Glutamatergic neuron (in vitro differentiated cells): Measurements from ENCODE around the gene CD99. TPM values are rescaled to one million over a fixed set of nuclear protein-coding genes. Genes with fewer than 3 reads are reported as not detected.

Source experiments
- DNase-seq: peaks from one replicate; pipeline ENCODE4 v3.0.0; 2022
- H3K27ac Mint-ChIP-seq: one replicate; pipeline ENCODE4 v1.8.0; 2020; ENCODE audit warnings: mild to moderate bottlenecking, mixed read lengths, inconsistent platforms; ENCODE audit not compliant: unreplicated experiment
- H3K27me3 Mint-ChIP-seq: one replicate; pipeline ENCODE4 v1.8.0; 2020; ENCODE audit warnings: mild to moderate bottlenecking, moderate library complexity, mixed read lengths, inconsistent platforms; ENCODE audit not compliant: unreplicated experiment
- H3K36me3 Mint-ChIP-seq: one replicate; pipeline ENCODE4 v1.8.0; 2020; ENCODE audit warnings: mild to moderate bottlenecking, mixed read lengths, inconsistent platforms; ENCODE audit not compliant: unreplicated experiment
- H3K4me1 Mint-ChIP-seq: one replicate; pipeline ENCODE4 v1.8.0; 2020; ENCODE audit warnings: mild to moderate bottlenecking, low read depth, mixed read lengths, inconsistent platforms; ENCODE audit not compliant: unreplicated experiment
- H3K4me3 Mint-ChIP-seq: one replicate; pipeline ENCODE4 v1.8.0; 2020; ENCODE audit warnings: mild to moderate bottlenecking, mixed read lengths, inconsistent platforms; ENCODE audit not compliant: unreplicated experiment
- H3K9me3 Mint-ChIP-seq: one replicate; pipeline ENCODE4 v1.8.0; 2020; ENCODE audit warnings: mild to moderate bottlenecking, moderate library complexity, mixed read lengths, inconsistent platforms; ENCODE audit not compliant: unreplicated experiment
- total RNA-seq: library from RNA; stranded (reverse); fragmentation: NEBNext Ultra II Directional; extraction: Animal tissue kit (Norgen Biotek cat#: 25700); gene quantifications from one replicate; pipeline ENCODE4 v1.2.1, GENCODE V29; 2021; ENCODE audit not compliant: unreplicated experiment
- TF ChIP-seq, protein P1 (sequence below): fragments of 200-600 bp; sonication (generic); IDR thresholded peaks from one replicate; pipeline ENCODE4 v1.5.0; 2021; ENCODE audit not compliant: partially characterized antibody, unreplicated experiment

CD99 gene
- total RNA-seq, 1 donor from 2014 or later, result 31.2 TPM

- H3K4me1 Mint-ChIP-seq, result no peaks in the 10 kb centered on the region
- H3K4me3 Mint-ChIP-seq, result no peak overlapping the region
- TF ChIP-seq, protein P1, sequence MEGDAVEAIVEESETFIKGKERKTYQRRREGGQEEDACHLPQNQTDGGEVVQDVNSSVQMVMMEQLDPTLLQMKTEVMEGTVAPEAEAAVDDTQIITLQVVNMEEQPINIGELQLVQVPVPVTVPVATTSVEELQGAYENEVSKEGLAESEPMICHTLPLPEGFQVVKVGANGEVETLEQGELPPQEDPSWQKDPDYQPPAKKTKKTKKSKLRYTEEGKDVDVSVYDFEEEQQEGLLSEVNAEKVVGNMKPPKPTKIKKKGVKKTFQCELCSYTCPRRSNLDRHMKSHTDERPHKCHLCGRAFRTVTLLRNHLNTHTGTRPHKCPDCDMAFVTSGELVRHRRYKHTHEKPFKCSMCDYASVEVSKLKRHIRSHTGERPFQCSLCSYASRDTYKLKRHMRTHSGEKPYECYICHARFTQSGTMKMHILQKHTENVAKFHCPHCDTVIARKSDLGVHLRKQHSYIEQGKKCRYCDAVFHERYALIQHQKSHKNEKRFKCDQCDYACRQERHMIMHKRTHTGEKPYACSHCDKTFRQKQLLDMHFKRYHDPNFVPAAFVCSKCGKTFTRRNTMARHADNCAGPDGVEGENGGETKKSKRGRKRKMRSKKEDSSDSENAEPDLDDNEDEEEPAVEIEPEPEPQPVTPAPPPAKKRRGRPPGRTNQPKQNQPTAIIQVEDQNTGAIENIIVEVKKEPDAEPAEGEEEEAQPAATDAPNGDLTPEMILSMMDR, result no peak
- H3K27ac Mint-ChIP-seq, result no peak overlapping the region
- no peaks in the 10 kb centered on the region for H3K36me3 Mint-ChIP-seq
- H3K27me3 Mint-ChIP-seq, result peaks cover 6% of the 10 kb centered on the region
- DNase-seq, result no peak
- no peaks in the 10 kb centered on the region for H3K9me3 Mint-ChIP-seq
Measured at GRCh38 chrX:2781698-2782097, 90.6 kb downstream of the CD99 start.

DNA sequence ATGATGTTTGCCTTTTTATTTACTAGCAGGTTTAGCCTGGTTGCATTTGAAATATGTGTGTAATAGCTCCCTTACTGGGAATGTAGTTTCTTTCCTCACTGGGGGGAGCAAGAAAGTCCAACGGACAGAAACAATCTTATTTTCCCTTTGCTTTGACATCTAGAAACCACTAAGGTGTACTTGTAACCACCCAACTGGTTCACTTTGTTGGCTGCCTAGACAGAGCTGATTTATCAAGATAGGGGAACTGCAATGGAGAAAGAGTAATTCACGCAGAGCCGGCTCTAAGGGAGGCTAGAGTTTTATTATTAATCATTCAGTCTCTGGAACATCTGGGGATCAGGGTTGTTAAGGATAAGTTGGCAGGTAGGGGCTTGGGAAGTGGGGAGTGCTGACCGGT lies 91.1 kb downstream of the CD99 start:
- Mint-ChIP-seq H3K9me3 (no peaks in the 10 kb centered on the region), H3K27ac (no peak overlapping the region), H3K36me3 (no peaks in the 10 kb centered on the region), H3K4me3 (no peak overlapping the region), H3K27me3 (peaks cover 6% of the 10 kb centered on the region), H3K4me1 (no peaks in the 10 kb centered on the region)
- no peak for DNase-seq
- TF ChIP-seq, protein P1, result no peak

GRCh38 chrX:2782778-2783177 lies 91.7 kb downstream of the CD99 start:
- DNase-seq, result no peak
- TF ChIP-seq, protein P1, result no peak
- no peaks in the 10 kb centered on the region for H3K9me3 Mint-ChIP-seq
- peaks cover 2% of the 10 kb centered on the region for H3K27me3 Mint-ChIP-seq
- H3K4me3 Mint-ChIP-seq, result no peak overlapping the region
- H3K27ac Mint-ChIP-seq, result no peak overlapping the region
- H3K4me1 Mint-ChIP-seq, result no peaks in the 10 kb centered on the region
- no peaks in the 10 kb centered on the region for H3K36me3 Mint-ChIP-seq

DNA sequence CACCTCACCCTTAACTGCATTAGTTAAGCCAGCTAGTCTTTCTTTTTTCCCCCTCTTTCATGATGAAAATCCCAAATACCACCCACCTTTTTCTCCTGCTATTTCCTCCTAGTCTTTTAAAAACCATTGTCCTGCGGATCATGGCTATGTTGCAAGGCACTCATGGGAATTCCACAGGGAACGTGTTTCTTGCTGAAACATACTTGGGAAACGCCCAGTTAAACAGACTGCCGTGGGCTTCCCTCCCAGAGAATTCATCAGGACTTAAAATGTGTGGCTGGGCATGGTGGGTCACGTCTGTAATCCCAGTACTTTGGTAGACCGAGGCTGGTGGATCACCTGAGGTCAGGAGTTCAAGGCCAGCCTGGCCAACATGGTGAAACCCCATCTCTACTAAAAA lies 92.9 kb downstream of the CD99 start:
- Mint-ChIP-seq H3K36me3 (no peaks in the 10 kb centered on the region), H3K27me3 (no peaks in the 10 kb centered on the region), H3K4me1 (no peaks in the 10 kb centered on the region), H3K9me3 (peaks cover 1% of the 10 kb centered on the region), H3K4me3 (no peak overlapping the region), H3K27ac (no peak overlapping the region)
- TF ChIP-seq, protein P1, result no peak
- DNase-seq, result no peak

DNA sequence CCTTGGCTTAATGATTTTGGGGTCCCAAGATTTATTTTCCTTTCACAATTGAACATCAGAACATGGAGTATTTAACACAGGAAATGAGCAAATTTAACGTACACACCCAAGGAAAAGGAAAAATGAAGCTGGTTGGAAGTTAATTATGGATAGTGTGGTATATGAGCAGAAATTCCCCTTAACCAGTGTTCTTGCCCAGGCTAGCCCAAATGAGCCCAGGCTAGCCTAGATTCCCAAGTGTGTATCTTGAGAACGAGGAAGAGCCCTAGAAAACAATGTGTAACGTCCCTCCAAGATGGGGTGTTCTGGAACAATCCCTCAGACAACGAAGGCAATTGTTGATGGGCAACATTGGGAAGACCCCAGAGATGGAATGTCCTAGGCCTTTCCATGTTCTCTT lies 94.4 kb downstream of the CD99 start:
- H3K4me1 Mint-ChIP-seq, result no peaks in the 10 kb centered on the region
- TF ChIP-seq, protein P1, result no peak
- H3K4me3 Mint-ChIP-seq, result no peak overlapping the region
- H3K27me3 Mint-ChIP-seq, result no peaks in the 10 kb centered on the region
- no peak overlapping the region for H3K27ac Mint-ChIP-seq
- H3K9me3 Mint-ChIP-seq, result peaks cover 1% of the 10 kb centered on the region
- H3K36me3 Mint-ChIP-seq, result no peaks in the 10 kb centered on the region
- DNase-seq, result no peak
